RPMI8226 (cell line): ENCODE measurements around the gene INPP5K.
"Not testable (repeated sequence)": the region's sequence is repeated elsewhere in the genome, so short reads cannot be mapped to it uniquely, and the experiment has no call there.

Experiments used
- DNase-seq: peaks from one replicate; pipeline ENCODE4 v3.0.0-alpha.2; 2015

INPP5K gene

GRCh38 chr17:1516388-1517161 lies at the start of gene INPP5K:
Gene INPP5K (minus strand): TSS chr17:1516612. CDS start chr17:1516499, 113 bp downstream.
- DNase-seq = peak; percentile 96

DNA sequence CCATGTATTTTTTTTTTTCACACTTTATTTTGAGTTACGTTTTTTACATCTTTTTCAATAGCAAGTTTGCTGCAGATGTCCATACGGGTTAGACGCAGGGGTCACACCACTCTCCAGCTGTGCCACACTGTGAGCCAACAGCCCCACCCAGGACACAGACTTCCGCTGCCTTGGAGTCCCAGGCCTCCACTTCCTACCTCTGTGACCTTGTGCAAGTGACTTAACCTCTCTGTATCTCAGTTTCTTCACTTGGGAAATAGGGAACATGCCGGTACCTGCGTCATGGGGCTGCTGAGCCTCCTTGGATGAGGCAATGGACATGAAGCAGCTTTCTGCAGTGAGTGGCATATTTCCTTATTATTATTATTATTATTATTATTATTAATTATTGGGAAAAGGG lies 49.5 kb upstream of the INPP5K start:
- no peak for DNase-seq

- no peak for DNase-seq
Measured at GRCh38 chr17:1563786-1564613, 47.6 kb upstream of the INPP5K start.

DNA sequence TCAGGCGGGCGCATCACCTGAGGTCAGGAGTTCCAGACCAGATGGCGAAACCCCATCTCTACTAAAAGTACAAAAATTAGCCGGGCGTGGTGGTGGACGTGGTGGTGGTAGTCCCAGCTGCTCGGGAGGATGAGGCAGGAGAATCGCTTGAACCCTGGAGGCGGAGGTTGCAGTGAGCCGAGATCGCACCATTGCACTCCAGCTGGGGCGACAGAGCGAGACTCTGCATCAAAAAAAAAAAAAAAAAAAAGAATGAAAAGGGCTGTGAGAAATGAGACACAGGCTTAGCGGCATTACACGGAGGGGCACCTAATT lies 47.0 kb upstream of the INPP5K start:
- DNase-seq = not testable (repeated sequence)

DNA sequence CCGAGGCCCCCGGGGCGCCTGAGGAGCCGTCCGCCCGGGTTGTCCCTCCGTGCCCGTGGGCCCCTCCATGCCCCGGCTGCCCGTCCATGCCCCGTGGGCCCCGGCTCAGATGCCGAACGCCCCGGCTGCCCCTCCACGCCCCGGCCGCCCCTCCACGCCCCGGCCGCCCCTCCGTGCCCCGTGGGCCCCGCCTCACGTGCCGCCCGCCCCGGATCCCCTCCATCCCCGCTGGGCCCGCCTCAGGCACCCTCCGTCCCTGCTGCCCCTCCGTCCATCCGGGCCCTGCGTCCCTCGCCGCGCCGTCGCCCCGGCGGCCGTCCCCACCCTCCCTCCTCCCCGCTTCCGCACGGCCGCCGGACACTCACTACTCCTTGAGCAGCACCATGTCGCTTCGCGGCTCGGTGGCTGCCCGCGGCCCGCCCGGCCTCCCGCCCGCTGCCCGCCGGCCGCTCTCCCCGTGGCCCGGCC lies 45.8 kb upstream of the INPP5K start:
- peak; percentile 36 for DNase-seq

GRCh38 chr17:1561420-1562175 lies 45.2 kb upstream of the INPP5K start:
- DNase-seq = peak; percentile 42

GRCh38 chr17:1560858-1561355 lies 44.5 kb upstream of the INPP5K start:
- no peak for DNase-seq

DNA sequence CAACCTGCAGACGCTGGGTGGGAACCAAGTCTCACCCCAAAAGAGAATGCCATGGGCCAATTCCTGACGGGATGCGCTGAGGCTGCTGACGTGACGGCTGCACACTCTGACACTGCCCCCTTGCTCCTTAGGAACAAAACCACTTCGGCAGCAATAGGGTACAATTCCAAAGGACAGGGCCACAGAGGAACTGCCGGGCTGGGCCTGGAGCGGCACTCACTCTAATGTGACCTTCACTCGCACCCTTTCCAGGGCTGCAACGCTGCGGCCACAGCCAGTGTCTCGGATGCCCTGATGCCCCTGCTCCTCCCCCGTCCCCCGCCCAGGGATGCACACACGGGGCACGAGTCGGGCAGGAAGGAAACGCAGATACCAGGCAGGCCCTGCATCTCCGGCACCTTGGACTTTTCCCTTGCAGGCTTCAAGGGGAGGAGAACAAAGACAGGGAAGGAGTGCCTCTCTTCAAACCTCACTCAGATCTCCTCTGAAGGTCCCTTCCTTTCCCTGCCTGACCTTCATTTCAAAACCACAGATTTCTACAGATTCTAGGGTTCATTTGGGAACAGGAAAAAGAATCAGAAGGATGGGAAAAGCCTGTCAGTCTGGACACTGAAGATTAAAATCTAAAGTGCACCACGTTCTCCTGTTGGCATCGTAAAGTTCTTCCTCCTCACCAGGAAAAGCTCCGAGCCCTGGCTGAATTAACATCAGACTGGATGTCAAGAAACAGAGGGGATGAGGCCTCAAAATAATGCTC lies 43.9 kb upstream of the INPP5K start:
- DNase-seq = no peak

- no peak for DNase-seq
Measured at GRCh38 chr17:1559047-1560043, 42.9 kb upstream of the INPP5K start.

DNA sequence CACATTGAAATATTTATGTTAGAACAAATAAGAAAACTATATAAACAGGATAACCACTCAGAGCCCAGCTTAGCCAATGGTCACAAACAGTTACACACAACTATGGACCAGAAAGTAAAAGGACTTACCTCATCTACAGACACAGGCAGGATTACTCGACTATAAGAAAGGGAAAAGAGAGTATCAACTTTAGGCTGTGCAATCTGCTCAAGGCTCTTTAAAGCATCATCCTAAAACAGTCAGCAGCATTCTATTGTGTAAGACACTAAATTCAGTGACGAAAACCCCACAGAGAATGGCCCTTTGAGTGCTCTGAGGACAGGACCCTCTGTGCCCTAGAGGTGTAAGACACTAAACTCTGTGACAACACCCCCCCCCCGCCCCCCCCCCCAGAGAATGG lies 42.0 kb upstream of the INPP5K start:
- no peak for DNase-seq

- no peak for DNase-seq
Measured at GRCh38 chr17:1557355-1558095, 41.1 kb upstream of the INPP5K start.

- DNase-seq = no peak
Measured at GRCh38 chr17:1555651-1556471, 39.4 kb upstream of the INPP5K start.

GRCh38 chr17:1554751-1555540 lies 38.5 kb upstream of the INPP5K start:
- no peak for DNase-seq

DNA sequence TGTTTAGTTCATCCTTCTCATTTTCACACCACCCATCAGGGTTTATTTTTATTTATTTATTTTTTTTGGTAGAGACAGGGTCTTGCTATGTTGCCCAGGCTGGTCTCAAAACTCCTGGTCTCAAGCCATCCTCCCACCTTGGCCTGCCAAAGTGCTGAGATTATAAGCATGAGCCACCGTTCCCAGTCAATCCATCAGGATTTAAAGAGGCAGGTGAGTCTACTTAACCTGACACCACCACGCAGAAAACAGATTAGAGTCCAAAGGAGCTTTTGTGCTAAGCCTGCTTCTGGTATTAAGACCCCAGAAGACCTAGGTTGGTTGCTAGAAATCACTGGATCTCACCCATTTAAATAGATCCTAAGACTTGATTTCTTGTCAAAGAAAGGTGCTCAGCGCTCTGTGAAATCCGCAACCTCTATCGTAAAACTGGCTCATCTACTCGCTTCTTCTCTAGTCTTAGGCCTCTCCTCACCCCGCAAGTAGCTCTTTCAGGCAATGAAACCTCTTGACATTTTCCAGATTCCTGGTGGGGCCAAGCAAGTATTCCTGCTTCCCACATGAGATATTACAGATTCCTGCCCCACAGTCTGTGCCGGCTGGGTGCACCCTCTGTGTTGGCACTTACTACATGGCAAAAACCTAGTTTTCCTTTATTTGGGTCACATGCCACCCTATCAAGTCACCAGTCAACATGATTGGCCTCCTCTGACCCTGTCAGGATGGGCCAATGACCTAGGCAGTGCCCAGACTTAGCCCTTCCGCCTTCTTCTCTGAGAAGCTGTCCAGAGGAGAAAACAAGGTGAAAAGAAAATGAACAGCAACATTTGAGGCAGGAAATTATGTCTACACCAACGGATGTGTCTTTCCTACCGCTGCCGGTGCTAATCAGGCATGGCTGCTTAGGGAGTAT lies 37.2 kb upstream of the INPP5K start:
- no peak for DNase-seq

GRCh38 chr17:1552932-1553331 lies 36.5 kb upstream of the INPP5K start:
- no peak for DNase-seq

DNA sequence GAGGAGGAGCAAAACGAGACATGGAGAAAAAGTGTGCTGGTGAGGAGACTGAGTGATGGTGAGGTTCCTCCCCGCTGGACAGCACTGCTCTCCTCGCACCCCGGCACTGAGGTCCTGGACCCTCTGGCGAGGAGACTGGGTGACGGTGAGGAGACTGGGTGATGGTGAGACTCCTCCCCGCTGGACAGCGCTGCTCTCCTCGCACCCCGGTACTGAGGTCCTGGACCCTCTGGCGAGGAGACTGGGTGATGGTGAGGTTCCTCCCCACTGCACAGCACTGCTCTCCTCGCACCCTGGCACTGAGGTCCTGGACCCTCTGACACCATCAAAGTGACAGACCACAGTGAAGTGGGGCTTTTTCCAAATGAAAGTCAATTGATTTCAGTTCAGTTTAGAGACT lies 35.3 kb upstream of the INPP5K start:
- DNase-seq = no peak

DNA sequence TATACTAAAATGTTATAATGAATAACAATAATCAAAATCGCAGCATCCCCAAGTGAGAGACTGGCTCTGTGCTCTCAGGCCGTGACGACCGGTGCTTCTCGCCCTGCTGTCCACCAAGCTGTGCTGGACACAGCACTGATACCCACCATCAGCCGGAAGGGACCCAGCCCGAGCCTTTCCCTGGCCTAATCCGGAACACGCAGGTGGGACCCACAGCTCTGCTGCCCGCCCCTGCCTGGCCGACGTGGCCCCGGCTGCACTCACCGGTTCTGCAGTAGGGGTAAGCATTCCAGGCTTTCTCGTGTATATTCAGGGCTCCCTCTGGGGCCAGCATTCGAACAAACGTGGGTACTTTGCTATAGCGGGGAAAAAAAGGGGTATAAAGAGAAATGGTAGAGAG lies 31.6 kb upstream of the INPP5K start:
- DNase-seq = no peak
